KMS-11 (cell line): ENCODE data around the gene MSS51.

Source experiments
- H2AFZ ChIP-seq: fragments of 200-600 bp; sonication (generic); 2 replicates; pipeline ENCODE4 v1.6.1; 2016; ENCODE audit warnings: antibody characterized with exemption, mixed run types, low read depth
- H3K27ac ChIP-seq: fragments of 200-600 bp; sonication (generic); 2 replicates; pipeline ENCODE4 v1.6.1; 2016; ENCODE audit warnings: mild to moderate bottlenecking, mixed run types
- H3K27me3 ChIP-seq: fragments of 200-600 bp; sonication (generic); 2 replicates; pipeline ENCODE4 v1.6.1; 2017; ENCODE audit warnings: mild to moderate bottlenecking, low read depth, mixed run types, moderate library complexity; ENCODE audit not compliant: insufficient read depth
- H3K36me3 ChIP-seq: fragments of 200-600 bp; sonication (generic); 2 replicates; pipeline ENCODE4 v1.6.1; 2017; ENCODE audit warnings: mild to moderate bottlenecking, mixed run types; ENCODE audit not compliant: insufficient read depth
- H3K4me1 ChIP-seq: fragments of 200-600 bp; sonication (generic); 2 replicates; pipeline ENCODE4 v1.6.1; 2016; ENCODE audit warnings: mild to moderate bottlenecking, low read depth, mixed run types; ENCODE audit not compliant: poor library complexity, severe bottlenecking
- H3K4me2 ChIP-seq: fragments of 200-600 bp; sonication (generic); 2 replicates; pipeline ENCODE4 v1.7.0; 2016; ENCODE audit warnings: mild to moderate bottlenecking, mixed run types
- H3K4me3 ChIP-seq: fragments of 200-600 bp; sonication (generic); IDR thresholded peaks from 2 replicates; pipeline ENCODE4 v1.6.1; 2017; ENCODE audit warnings: low read depth, low read length, mixed read lengths; ENCODE audit not compliant: insufficient read depth
- H3K79me2 ChIP-seq: fragments of 200-600 bp; sonication (generic); 2 replicates; pipeline ENCODE4 v1.6.1; 2016; ENCODE audit warnings: low read depth, mixed run types; ENCODE audit not compliant: insufficient read depth
- H3K9ac ChIP-seq: fragments of 200-600 bp; sonication (generic); 2 replicates; pipeline ENCODE4 v1.6.1; 2016; ENCODE audit warnings: mild to moderate bottlenecking, mixed run types
- H4K20me1 ChIP-seq: fragments of 200-600 bp; sonication (generic); 2 replicates; pipeline ENCODE4 v1.6.1; 2016; ENCODE audit warnings: mild to moderate bottlenecking, mixed run types; ENCODE audit not compliant: insufficient read depth
- TF ChIP-seq, protein P1 (sequence below): fragments of 200-600 bp; sonication (generic); conservative IDR thresholded peaks from 2 replicates; pipeline ENCODE4 v1.6.1; 2017; ENCODE audit warnings: low read depth, mild to moderate bottlenecking, antibody characterized with exemption, low read length, moderate library complexity, mixed read lengths

The MSS51 gene

DNA sequence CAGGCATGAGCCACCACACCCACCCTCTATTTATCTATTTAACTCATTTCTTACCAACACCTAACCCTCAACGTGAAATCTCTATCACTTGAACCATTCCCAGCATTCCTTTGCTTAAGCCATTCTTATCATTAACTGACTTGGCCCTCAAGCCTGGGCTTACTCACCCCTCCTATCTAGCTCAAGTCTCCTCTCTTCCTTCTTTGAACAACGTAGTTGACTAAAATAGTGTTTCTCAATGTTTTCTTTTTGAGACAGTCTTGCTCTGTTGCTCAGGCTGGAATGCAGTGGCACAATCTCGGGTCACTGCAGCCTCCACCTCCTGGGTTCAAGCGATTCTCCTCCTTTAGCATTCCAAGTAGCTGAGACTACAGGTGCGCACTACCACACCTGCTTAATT, 26.5 kb downstream of the MSS51 start:
- Histone ChIP-seq H3K36me3 (no peaks in the 10 kb centered on the region), H3K79me2 (peaks cover 99% of the 10 kb centered on the region), H3K4me3 (no peak overlapping the region), H3K4me1 (peaks cover under 1% of the 10 kb centered on the region), H4K20me1 (peaks cover 16% of the 10 kb centered on the region), H3K9ac (no peak overlapping the region), H2AFZ (no peak overlapping the region), H3K27ac (no peak overlapping the region), H3K4me2 (no peak overlapping the region), H3K27me3 (no peaks in the 10 kb centered on the region)
- TF ChIP-seq, protein P1, sequence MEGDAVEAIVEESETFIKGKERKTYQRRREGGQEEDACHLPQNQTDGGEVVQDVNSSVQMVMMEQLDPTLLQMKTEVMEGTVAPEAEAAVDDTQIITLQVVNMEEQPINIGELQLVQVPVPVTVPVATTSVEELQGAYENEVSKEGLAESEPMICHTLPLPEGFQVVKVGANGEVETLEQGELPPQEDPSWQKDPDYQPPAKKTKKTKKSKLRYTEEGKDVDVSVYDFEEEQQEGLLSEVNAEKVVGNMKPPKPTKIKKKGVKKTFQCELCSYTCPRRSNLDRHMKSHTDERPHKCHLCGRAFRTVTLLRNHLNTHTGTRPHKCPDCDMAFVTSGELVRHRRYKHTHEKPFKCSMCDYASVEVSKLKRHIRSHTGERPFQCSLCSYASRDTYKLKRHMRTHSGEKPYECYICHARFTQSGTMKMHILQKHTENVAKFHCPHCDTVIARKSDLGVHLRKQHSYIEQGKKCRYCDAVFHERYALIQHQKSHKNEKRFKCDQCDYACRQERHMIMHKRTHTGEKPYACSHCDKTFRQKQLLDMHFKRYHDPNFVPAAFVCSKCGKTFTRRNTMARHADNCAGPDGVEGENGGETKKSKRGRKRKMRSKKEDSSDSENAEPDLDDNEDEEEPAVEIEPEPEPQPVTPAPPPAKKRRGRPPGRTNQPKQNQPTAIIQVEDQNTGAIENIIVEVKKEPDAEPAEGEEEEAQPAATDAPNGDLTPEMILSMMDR: no peak

DNA sequence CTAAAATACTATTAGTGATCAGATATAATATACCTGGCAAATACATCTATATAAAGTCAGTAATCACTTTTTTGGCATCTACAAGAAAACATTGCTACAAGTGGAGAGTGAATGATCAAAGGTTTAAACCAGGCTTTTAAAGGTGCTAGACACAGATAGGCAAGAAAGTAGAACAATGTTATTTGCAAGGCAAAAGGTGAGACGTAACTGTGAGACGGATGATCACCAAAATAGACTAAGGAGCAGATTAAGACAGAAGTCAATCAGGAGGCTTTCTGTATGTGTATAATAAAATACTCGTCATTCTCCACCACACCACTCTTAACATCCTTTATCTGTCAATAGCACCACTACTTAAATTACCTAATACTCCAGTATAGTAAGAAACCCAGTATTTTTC, 27.8 kb downstream of the MSS51 start:
- no peaks in the 10 kb centered on the region for H3K4me1 ChIP-seq
- H3K4me2 ChIP-seq: no peak overlapping the region
- peaks cover 96% of the 10 kb centered on the region for H3K79me2 ChIP-seq
- no peak overlapping the region for H3K4me3 ChIP-seq
- H4K20me1 ChIP-seq: peaks cover 16% of the 10 kb centered on the region
- no peaks in the 10 kb centered on the region for H3K27me3 ChIP-seq
- no peak overlapping the region for H3K9ac ChIP-seq
- TF ChIP-seq, protein P1: no peak
- H3K27ac ChIP-seq: no peak overlapping the region
- H2AFZ ChIP-seq: no peak overlapping the region
- H3K36me3 ChIP-seq: no peaks in the 10 kb centered on the region

DNA sequence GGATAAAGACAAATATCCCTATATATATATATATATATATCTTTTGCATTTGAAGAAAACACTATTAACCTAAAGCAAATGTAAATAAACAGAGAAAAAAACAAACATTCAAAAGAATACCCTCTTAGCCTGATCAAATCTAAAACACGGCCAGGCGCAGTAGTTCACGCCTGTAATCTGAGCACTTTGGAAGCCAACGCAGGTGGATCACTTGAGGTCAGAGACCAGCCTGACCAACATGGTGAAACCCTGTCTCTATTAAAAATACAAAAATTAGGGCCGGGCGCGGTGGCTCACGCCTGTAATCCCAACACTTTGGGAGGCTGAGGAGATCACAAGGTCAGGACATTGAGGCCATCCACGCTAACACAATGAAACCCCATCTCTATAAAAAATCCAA, 28.7 kb downstream of the MSS51 start:
- H4K20me1 ChIP-seq: peaks cover 16% of the 10 kb centered on the region
- no peaks in the 10 kb centered on the region for H3K27me3 ChIP-seq
- no peaks in the 10 kb centered on the region for H3K36me3 ChIP-seq
- H3K4me2 ChIP-seq: no peak overlapping the region
- no peak overlapping the region for H2AFZ ChIP-seq
- no peak overlapping the region for H3K9ac ChIP-seq
- no peak overlapping the region for H3K4me3 ChIP-seq
- H3K79me2 ChIP-seq: peaks cover 95% of the 10 kb centered on the region
- TF ChIP-seq, protein P1: no peak
- H3K4me1 ChIP-seq: no peaks in the 10 kb centered on the region
- no peak overlapping the region for H3K27ac ChIP-seq

DNA sequence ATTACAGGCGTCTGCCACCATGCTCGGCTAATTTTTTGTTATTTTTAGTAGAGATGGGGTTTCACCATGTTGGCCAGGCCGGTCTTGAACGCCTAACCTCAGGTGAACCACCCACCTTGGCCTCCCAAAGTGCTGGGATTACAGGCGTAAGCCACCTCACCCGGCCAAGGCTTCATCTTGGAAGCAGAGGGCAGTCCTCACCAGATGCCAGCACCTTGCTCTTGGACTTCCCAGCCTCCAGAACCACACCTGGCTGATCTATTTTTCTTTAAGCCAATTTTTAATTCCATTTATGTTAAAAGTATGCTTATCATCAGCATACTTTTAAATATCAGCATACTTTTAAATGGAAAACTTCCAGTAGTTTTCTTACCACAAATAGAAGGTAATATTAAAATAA, 31.7 kb downstream of the MSS51 start:
- Histone ChIP-seq H3K27ac (no peak overlapping the region), H3K4me1 (no peaks in the 10 kb centered on the region), H3K4me3 (no peak overlapping the region), H3K9ac (no peak overlapping the region), H3K79me2 (peaks cover 69% of the 10 kb centered on the region), H3K4me2 (no peak overlapping the region), H4K20me1 (no peaks in the 10 kb centered on the region), H3K36me3 (no peaks in the 10 kb centered on the region), H3K27me3 (no peaks in the 10 kb centered on the region), H2AFZ (no peak overlapping the region)
- TF ChIP-seq, protein P1: no peak

DNA sequence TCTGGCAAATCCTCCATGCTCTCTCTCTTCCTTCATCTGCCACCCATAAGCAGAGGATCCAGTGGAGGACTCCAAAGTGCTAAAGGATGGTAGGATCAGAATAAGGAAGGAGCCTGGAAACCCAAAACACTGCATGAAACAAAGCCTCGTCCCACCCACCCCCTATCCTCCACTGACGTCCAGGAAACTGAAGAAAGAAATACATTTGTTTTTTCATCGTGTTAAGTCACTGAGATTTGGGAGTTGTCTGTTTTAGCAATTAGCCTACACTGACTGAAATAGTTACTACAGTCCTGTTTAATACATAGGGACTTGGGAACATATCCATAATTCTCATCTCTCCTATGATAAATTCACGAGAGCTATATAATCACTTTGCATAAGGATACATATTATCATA, 34.3 kb downstream of the MSS51 start:
- Histone ChIP-seq H3K4me2 (no peak overlapping the region), H3K36me3 (peaks cover 4% of the 10 kb centered on the region; the same call in 1 of the 2 replicates), H4K20me1 (no peaks in the 10 kb centered on the region), H3K4me3 (no peak overlapping the region), H3K27ac (no peak overlapping the region), H3K4me1 (no peaks in the 10 kb centered on the region), H3K79me2 (peaks cover 51% of the 10 kb centered on the region), H3K9ac (no peak overlapping the region), H3K27me3 (no peaks in the 10 kb centered on the region), H2AFZ (no peak overlapping the region)
- TF ChIP-seq, protein P1: no peak
